ENCODE data around the gene NRG3.

GRCh38 chr10:82089327-82089726, 214.3 kb downstream of the NRG3 start:
- TF ChIP-seq ATF3 (IDR thresholded peaks at IDR 0.05) (no peak), CTCF (IDR thresholded peaks at IDR 0.05 in 2 of 3, conservative IDR thresholded peaks at IDR 0.05 in 1 of 3; ENCODE audit: borderline replicate concordance in 1 of 3, insufficient read depth in 1 of 3, low read depth in 2 of 3, low read length in 2 of 3) (no peak), REST (IDR thresholded peaks at IDR 0.05; ENCODE audit: low read depth) (no peak), YY1 (IDR thresholded peaks at IDR 0.05; ENCODE audit: extremely low read depth, insufficient replicate concordance, low read depth, low read length) (no peak), EZH2 (IDR thresholded peaks at IDR 0.05) (no peak), POLR2AphosphoS5 (IDR thresholded peaks at IDR 0.05; ENCODE audit: low read depth, low read length) (no peak), SP1 (IDR thresholded peaks at IDR 0.05; ENCODE audit: low read depth) (no peak), CEBPB (IDR thresholded peaks at IDR 0.05; ENCODE audit: low read depth) (no peak)
